Umbilical cord (tissue), 2 donors: ENCODE results near the gene NT5C1A. TPM values are rescaled to one million over a fixed set of nuclear protein-coding genes. Genes with fewer than 3 reads are reported as not detected.

ENCODE experiments used
- DNase-seq: peaks from one replicate; pipeline ENCODE4 v3.0.0-alpha.2; 2015; ENCODE audit warnings: low spot score
- total RNA-seq: library from RNA; depleted of rRNA; stranded (reverse); fragments of >200 nt; gene quantifications from one replicate; pipeline ENCODE4 v1.2.3, GENCODE V29; 2014; ENCODE audit warnings: low replicate concordance; ENCODE audit not compliant: insufficient read depth

The NT5C1A gene
- total RNA-seq, 1 donor from 2014 or later = 2.9 TPM

GRCh38 chr1:39662861-39663260 lies 9.0 kb downstream of the NT5C1A start:
- DNase-seq = no peak

- DNase-seq = no peak
Measured at GRCh38 chr1:39659538-39659937, 12.4 kb downstream of the NT5C1A start.

GRCh38 chr1:39659110-39659509 lies 12.8 kb downstream of the NT5C1A start:
- DNase-seq = no peak

- peak; percentile 70 for DNase-seq
Measured at GRCh38 chr1:39657923-39658485, 13.9 kb downstream of the NT5C1A start.

- no peak for DNase-seq
Measured at GRCh38 chr1:39657402-39657801, 14.5 kb downstream of the NT5C1A start.

GRCh38 chr1:39656391-39656790 lies 15.5 kb downstream of the NT5C1A start:
- no peak for DNase-seq

GRCh38 chr1:39655578-39656268 lies 16.2 kb downstream of the NT5C1A start:
- DNase-seq = no peak

- no peak for DNase-seq
Measured at GRCh38 chr1:39654291-39654690, 17.6 kb downstream of the NT5C1A start.

- peak; percentile 88 for DNase-seq
Measured at GRCh38 chr1:39653546-39654031, 18.3 kb downstream of the NT5C1A start.

- DNase-seq = no peak
Measured at GRCh38 chr1:39652554-39652953, 19.4 kb downstream of the NT5C1A start.

- DNase-seq = peak; percentile 52
Measured at GRCh38 chr1:39652105-39652504, 19.8 kb downstream of the NT5C1A start.

- DNase-seq = no peak
Measured at GRCh38 chr1:39650431-39650830, 21.5 kb downstream of the NT5C1A start.

GRCh38 chr1:39649636-39650185 lies 22.2 kb downstream of the NT5C1A start:
- peak; percentile 88 for DNase-seq

- DNase-seq = no peak
Measured at GRCh38 chr1:39648496-39648895, 23.4 kb downstream of the NT5C1A start.

- no peak for DNase-seq
Measured at GRCh38 chr1:39647247-39647646, 24.7 kb downstream of the NT5C1A start.

GRCh38 chr1:39646232-39647081 lies 25.4 kb downstream of the NT5C1A start:
- DNase-seq = peak; percentile 97

GRCh38 chr1:39645411-39646043 lies 26.4 kb downstream of the NT5C1A start:
- no peak for DNase-seq

GRCh38 chr1:39643705-39644104 lies 28.2 kb downstream of the NT5C1A start:
- no peak for DNase-seq

GRCh38 chr1:39642796-39643195 lies 29.1 kb downstream of the NT5C1A start:
- peak; percentile 53 for DNase-seq

GRCh38 chr1:39640861-39641260 lies 31.0 kb downstream of the NT5C1A start:
- no peak for DNase-seq

- peak; percentile 77 for DNase-seq
Measured at GRCh38 chr1:39639305-39640130, 32.4 kb downstream of the NT5C1A start, which contains the start of gene HEYL. Gene HEYL (minus strand): TSS chr1:39639643. CDS start chr1:39639625, 18 bp downstream.
